ENCODE results near the gene C1orf116.

C1orf116 gene

DNA sequence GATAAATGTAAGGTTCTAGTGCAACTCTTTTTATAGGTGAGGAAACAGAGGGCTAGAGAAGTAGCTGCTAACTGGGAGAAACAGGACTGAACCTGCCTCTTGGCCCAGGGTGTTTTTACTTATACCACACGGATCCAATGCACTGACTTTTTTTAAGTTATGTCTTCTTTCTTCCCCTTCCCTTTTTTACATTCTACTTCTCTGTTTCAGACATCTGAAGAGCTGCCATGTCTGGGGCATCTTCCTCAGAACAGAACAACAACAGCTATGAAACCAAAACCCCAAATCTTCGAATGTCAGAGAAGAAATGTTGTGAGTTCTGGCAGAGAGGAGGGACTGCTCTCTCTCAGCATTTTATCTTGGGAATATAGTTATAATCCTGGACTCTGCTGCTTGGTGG, 21.9 kb upstream of the C1orf116 start:
- TF ChIP-seq CTCF (IDR thresholded peaks at IDR 0.05; ENCODE audit: control insufficient read depth, extremely low read depth, insufficient read depth), result no peak
- DNase-seq (ENCODE audit: low read depth), result no peak
- no peak overlapping the region for H3K4me3 ChIP-seq (ENCODE audit: low read depth, low read length)

DNA sequence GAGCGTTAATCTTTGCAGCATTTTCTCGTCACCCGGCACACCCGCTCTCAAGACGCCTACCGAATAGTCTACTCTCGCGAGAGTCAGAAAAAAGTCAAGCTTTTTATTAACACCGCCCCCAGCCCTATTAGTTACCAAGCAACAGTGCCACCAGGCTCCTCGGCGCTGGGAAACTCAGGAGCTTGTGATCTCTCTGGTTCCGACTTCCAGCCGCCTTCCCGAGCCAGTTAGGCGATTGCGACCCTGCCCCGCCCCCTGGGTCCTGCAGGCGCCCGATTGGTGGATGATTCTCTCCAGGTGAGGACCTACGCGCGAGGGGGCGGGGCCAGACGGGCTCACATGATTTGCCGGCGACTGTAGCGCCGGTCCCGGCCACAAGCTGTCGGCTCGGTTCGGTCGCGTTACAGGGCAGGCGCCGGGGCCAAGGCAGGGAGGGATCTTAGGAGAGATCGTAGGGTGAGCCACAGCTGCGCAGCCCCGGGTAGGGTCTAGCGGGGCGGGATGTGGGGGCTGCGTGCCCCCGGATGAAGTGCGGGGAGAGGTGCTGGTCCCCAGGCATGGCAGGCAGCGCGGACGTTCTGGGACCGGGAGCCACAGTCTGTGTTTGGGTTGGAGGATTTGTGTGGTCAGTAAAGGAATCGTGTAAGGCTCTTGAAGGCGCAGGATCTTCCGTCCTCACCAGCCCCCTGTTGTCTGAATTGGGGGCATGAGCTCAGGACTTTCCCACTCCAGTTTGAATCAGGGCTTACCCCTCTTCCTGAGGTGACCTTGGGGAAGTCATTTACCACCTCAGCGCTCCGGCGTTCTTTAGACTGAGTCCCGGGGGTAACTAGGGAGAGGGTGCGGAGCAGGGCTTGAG, 20.6 kb upstream of the C1orf116 start, which contains the start of gene PFKFB2:
Gene PFKFB2 (plus strand): TSS at position 365 of the 859 bp plus-strand sequence. CDS start 1,443 bp downstream, outside the sequence.
- peak; percentile 99 for DNase-seq (ENCODE audit: low read depth)
- H3K4me3 ChIP-seq (ENCODE audit: low read depth, low read length), result peak within 1 kb of the TSS; percentile 78
- no peak for TF ChIP-seq CTCF (IDR thresholded peaks at IDR 0.05; ENCODE audit: control insufficient read depth, extremely low read depth, insufficient read depth)

DNA sequence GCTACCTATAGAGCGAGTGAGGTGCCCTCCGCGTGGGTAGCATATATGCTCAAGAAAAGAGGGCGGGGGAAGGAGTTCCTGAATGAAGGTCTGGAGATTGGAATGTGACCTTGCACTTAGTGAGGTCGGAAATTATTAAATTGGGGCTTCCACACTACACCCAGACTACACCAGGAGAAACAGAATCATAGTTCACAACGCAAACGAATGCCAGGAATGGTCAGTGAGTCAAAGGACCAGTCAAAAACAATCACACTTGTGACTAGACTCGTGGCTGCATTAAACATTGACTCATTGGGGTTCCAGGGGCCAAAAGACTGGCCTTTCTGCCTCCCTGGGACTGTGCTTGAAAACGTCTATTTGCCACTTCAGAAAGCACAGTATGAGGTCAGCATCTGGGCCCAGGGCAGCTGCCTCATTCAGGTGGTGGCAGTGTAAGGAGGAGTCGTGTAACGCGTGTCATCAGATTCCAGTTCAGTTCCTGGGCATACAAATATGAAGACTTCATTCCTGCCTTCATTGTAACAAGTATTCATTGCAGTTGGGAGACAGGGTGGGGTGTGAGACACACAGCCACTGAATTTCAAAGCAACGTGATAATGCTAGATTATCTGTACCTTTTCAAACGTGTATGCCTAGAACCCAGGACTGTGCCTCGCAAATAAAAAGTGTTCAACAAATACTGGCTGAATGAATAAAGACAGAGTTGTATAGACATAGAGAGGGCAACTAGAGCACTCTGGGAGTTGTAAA, 18.8 kb upstream of the C1orf116 start, which contains the start of gene YOD1:
Gene YOD1 (minus strand): TSS at position 18 of the 753 bp plus-strand sequence. CDS start 178 bp downstream, outside the sequence.
- no peak for TF ChIP-seq CTCF (IDR thresholded peaks at IDR 0.05; ENCODE audit: control insufficient read depth, extremely low read depth, insufficient read depth)
- DNase-seq (ENCODE audit: low read depth), result no peak
- H3K4me3 ChIP-seq (ENCODE audit: low read depth, low read length), result peak within 1 kb of the TSS; percentile 96

DNA sequence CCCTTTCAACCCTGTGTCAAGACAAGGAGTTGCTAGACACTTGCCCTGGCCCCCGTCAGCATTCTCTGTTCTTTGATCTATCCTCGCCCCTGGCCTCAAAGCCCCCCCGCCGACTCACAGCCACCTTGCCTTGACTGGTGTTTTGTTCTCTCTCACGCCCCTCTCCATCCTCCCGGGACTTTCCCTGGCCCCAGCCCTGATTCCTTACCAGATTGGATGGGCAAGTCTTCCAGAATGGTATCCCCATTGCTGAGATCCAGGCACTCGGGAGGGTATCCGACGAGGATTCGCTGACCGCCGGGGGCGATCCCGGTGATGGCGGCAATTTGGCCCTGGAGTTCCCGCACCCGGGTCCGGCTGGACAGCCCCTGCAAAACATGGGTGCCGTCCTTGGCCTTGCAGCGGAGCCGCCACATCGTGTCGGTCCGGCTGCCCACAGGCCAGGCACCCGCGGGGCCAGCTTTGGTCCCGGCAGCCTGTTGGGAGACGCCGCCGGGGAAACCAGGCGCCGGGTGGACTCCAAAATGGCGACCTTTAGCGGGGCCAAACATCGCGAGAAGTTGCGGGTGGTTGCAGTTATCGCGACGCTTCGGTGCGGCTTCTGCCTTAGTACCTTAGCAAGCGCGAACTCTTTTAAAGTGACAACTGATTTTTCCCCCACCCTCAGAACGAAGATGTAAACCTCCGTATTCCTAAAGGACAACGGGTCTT, 18.1 kb upstream of the C1orf116 start:
- peak; percentile 77 for DNase-seq (ENCODE audit: low read depth)

DNA sequence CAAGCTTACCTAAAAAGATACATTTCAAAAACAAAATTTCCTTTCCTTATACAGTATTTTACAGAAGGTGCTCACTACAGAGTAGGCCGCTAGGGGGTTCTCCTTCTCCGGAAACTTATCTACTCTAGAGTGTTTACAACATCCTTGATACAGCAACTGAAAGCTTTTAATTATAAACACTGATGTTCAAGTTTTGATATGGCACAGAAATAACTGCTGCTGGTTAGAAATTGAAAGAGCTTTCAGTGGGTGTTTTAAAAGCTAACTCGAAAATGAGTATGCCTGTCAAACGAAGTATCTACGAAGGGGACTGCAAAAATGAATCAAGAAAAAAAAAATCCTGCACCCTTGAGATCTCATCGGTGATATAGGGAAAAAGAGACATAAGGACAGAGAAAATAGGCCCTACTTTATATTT, 17.4 kb upstream of the C1orf116 start:
- DNase-seq (ENCODE audit: low read depth), result no peak
- H3K4me3 ChIP-seq (ENCODE audit: low read depth, low read length), result peak overlapping the region; percentile 96
- TF ChIP-seq CTCF (IDR thresholded peaks at IDR 0.05; ENCODE audit: control insufficient read depth, extremely low read depth, insufficient read depth), result peak; percentile 70

More for the DNA sequence above, 18.1 kb upstream of the C1orf116 start:
- H3K4me3 ChIP-seq (ENCODE audit: low read depth, low read length), result peak overlapping the region; percentile 96
- no peak for TF ChIP-seq CTCF (IDR thresholded peaks at IDR 0.05; ENCODE audit: control insufficient read depth, extremely low read depth, insufficient read depth)

DNA sequence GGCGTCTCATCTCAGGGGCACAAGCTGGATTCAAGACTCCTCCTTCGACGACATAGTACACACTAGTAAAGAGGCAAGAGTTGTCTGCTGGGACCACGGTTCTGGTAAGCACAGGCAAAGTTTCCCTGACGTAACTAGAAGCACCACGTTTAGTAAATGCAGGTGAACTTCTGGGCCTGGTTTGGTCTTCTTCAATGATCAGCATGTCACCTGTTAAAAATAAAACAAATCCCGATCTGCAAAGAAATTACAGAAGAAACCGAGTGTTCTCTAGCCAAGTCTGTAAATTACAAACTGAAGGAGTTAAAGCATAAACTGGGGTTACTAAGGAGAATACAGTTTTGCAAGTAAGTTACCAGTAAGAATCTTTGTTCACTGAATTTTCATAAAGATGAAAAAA, 17.0 kb upstream of the C1orf116 start:
- H3K4me3 ChIP-seq (ENCODE audit: low read depth, low read length), result peak overlapping the region; percentile 96
- DNase-seq (ENCODE audit: low read depth), result no peak
- TF ChIP-seq CTCF (IDR thresholded peaks at IDR 0.05; ENCODE audit: control insufficient read depth, extremely low read depth, insufficient read depth), result no peak
